H1 (cell line): ENCODE results near the gene ZNF14. TPM values are rescaled to one million over a fixed set of nuclear protein-coding genes. Genes with fewer than 3 reads are reported as not detected.

ENCODE experiments used
- CTCF ChIA-PET: fragments of 300-600 bp; sonication (Branson Sonifier 250); formaldehyde crosslinking; loops from one replicate; lab custom pipeline; 2021; ENCODE audit not compliant: partially characterized antibody; lab: Charles Lee
- POLR2A ChIA-PET: fragments of 300-600 bp; sonication (Branson Sonifier 250); formaldehyde crosslinking; loops from one replicate; lab custom pipeline; 2021; ENCODE audit warnings: inconsistent platforms; ENCODE audit not compliant: partially characterized antibody; lab: Charles Lee
- DNase-seq, 2 experiments: peaks; one replicate each; pipeline versions ENCODE4 v3.0.0 to v3.0.0-alpha.2; 2010 to 2022; ENCODE audit warnings: low spot score in 2 of 2, low read depth in 1 of 2, mixed read lengths in 1 of 2
- FAIRE-seq: peaks from 2 replicates; lab custom pipeline; 2011; peaks lifted over from hg19 to GRCh38; lab: Jason Lieb, UNC
- H2AFZ ChIP-seq: 2 replicates; pipeline ENCODE4 v1.8.1; 2012; ENCODE audit warnings: low read length, inconsistent platforms
- H2AK5ac ChIP-seq: 2 replicates; pipeline ENCODE4 v1.6.1; 2013; ENCODE audit warnings: low read depth, low read length
- H2BK120ac ChIP-seq: replicated peaks from 2 replicates; pipeline ENCODE3; 2013; ENCODE audit warnings: low read depth, low read length, inconsistent platforms
- H2BK12ac ChIP-seq: 2 replicates; pipeline ENCODE4 v1.6.1; 2013; ENCODE audit warnings: low read depth, low read length
- H2BK15ac ChIP-seq: 2 replicates; pipeline ENCODE4 v1.6.1; 2013; ENCODE audit warnings: low read length
- H2BK20ac ChIP-seq: 2 replicates; pipeline ENCODE4 v1.6.1; 2013; ENCODE audit warnings: low read length
- H2BK5ac ChIP-seq: 2 replicates; pipeline ENCODE4 v1.6.1; 2013; ENCODE audit warnings: low read depth, low read length
- H3K14ac ChIP-seq: 2 replicates; pipeline ENCODE4 v1.6.1; 2013; ENCODE audit warnings: inconsistent platforms; ENCODE audit not compliant: insufficient read length
- H3K18ac ChIP-seq: 2 replicates; pipeline ENCODE4 v1.6.1; 2013; ENCODE audit warnings: low read length; ENCODE audit errors: extremely low read depth
- H3K23ac ChIP-seq: 2 replicates; pipeline ENCODE4 v1.6.1; 2013; ENCODE audit warnings: inconsistent platforms; ENCODE audit not compliant: insufficient read length
- H3K23me2 ChIP-seq: 2 replicates; pipeline ENCODE4 v1.6.1; 2013; ENCODE audit warnings: low read depth, low read length
- H3K27ac ChIP-seq: 2 replicates; pipeline ENCODE4 v1.6.1; 2011; ENCODE audit warnings: low read depth, low read length, inconsistent platforms
- H3K27me3 ChIP-seq, 4 experiments: replicated peaks in 1 of 4; 1 replicate in 1 of 4; 2 replicates in 3 of 4; pipeline versions ENCODE4 v1.6.1 to v1.8.1; 2011 to 2013; ENCODE audit warnings: low read length in 3 of 4, mild to moderate bottlenecking in 3 of 4, inconsistent platforms in 2 of 4, mixed read lengths in 2 of 4, moderate library complexity in 1 of 4; ENCODE audit not compliant: control insufficient read depth in 3 of 4, insufficient read depth in 3 of 4; ENCODE audit errors: extremely low read depth in 1 of 4
- H3K36me3 ChIP-seq, 4 experiments: 2 replicates each; pipeline versions ENCODE4 v1.6.1 to v1.8.1; 2011 to 2013; ENCODE audit warnings: mild to moderate bottlenecking in 4 of 4, low read length in 3 of 4, moderate library complexity in 2 of 4, control low read depth in 1 of 4, inconsistent platforms in 1 of 4; ENCODE audit not compliant: insufficient read depth in 4 of 4, control insufficient read depth in 2 of 4
- H3K4ac ChIP-seq: replicated peaks from 2 replicates; pipeline ENCODE3; 2013; ENCODE audit warnings: low read length, low read depth, mixed read lengths, inconsistent platforms; ENCODE audit not compliant: insufficient read length
- H3K4me1 ChIP-seq, 4 experiments: replicated peaks in 1 of 4; 1 replicate in 1 of 4; 2 replicates in 3 of 4; pipeline versions ENCODE4 v1.6.1 to v1.8.1; 2011 to 2013; ENCODE audit warnings: low read length in 3 of 4, inconsistent platforms in 2 of 4, mixed read lengths in 1 of 4; ENCODE audit not compliant: insufficient read depth in 4 of 4, control insufficient read depth in 3 of 4
- H3K4me2 ChIP-seq, 2 experiments: 2 replicates each; pipeline versions ENCODE4 v1.6.1 to v1.8.1; 2011 to 2013; ENCODE audit warnings: low read depth in 2 of 2, low read length in 2 of 2, control low read depth in 1 of 2, inconsistent platforms in 1 of 2, mild to moderate bottlenecking in 1 of 2; ENCODE audit not compliant: insufficient read depth in 1 of 2
- H3K4me3 ChIP-seq, 4 experiments: fragments of 200-600, 300-600 bp in 1 of 4; sonication (generic), shearing (Covaris generic), sonication (Bioruptor Twin) in 1 of 4; 2 replicates each; pipeline versions ENCODE4 v1.5.1 to v1.8.1; 2011 to 2016; ENCODE audit warnings: low read length in 4 of 4, low read depth in 3 of 4, control low read depth in 2 of 4, inconsistent platforms in 2 of 4, mild to moderate bottlenecking in 2 of 4, mixed read lengths in 1 of 4, moderate library complexity in 1 of 4; ENCODE audit not compliant: insufficient read depth in 2 of 4; ENCODE audit errors: extremely low read depth in 1 of 4
- H3K56ac ChIP-seq: replicated peaks from 2 replicates; pipeline ENCODE3; 2013; ENCODE audit warnings: low read depth, mild to moderate bottlenecking, mixed read lengths, low read length, inconsistent platforms; ENCODE audit not compliant: insufficient read length
- H3K79me1 ChIP-seq: 2 replicates; pipeline ENCODE4 v1.6.1; 2013; ENCODE audit warnings: low read depth, low read length, control low read depth
- H3K79me2 ChIP-seq, 2 experiments: 2 replicates each; pipeline versions ENCODE4 v1.6.1 to v1.8.1; 2012 to 2013; ENCODE audit warnings: low read length in 2 of 2, mild to moderate bottlenecking in 2 of 2, inconsistent platforms in 1 of 2; ENCODE audit not compliant: insufficient read depth in 2 of 2, control insufficient read depth in 1 of 2
- H3K9ac ChIP-seq, 4 experiments: replicated peaks in 1 of 4; 1 replicate in 1 of 4; 2 replicates in 3 of 4; pipeline versions ENCODE4 v1.6.1 to v1.8.1; 2011 to 2013; ENCODE audit warnings: low read depth in 3 of 4, low read length in 3 of 4, control low read depth in 2 of 4, mild to moderate bottlenecking in 2 of 4, moderate library complexity in 2 of 4, inconsistent platforms in 1 of 4; ENCODE audit errors: extremely low read depth in 1 of 4
- H3K9me3 ChIP-seq, 2 experiments: 2 replicates each; pipeline versions ENCODE4 v1.6.1 to v1.8.1; 2012 to 2013; ENCODE audit warnings: mild to moderate bottlenecking in 2 of 2, moderate library complexity in 2 of 2, control low read depth in 1 of 2, inconsistent platforms in 1 of 2, low read depth in 1 of 2, low read length in 1 of 2, mixed read lengths in 1 of 2; ENCODE audit not compliant: insufficient read depth in 2 of 2
- H4K20me1 ChIP-seq, 2 experiments: replicated peaks in 1 of 2; 2 replicates each; pipeline versions ENCODE3 to v1.8.1; 2011 to 2013; ENCODE audit warnings: inconsistent platforms in 2 of 2, low read length in 2 of 2, mild to moderate bottlenecking in 1 of 2; ENCODE audit not compliant: insufficient read depth in 2 of 2, control insufficient read depth in 1 of 2
- H4K5ac ChIP-seq: 2 replicates; pipeline ENCODE4 v1.6.1; 2013; ENCODE audit warnings: low read length, low read depth, mixed read lengths, inconsistent platforms; ENCODE audit not compliant: insufficient read length
- H4K8ac ChIP-seq: 2 replicates; pipeline ENCODE4 v1.8.0; 2013; ENCODE audit warnings: mild to moderate bottlenecking, moderate library complexity, low read length, inconsistent platforms; ENCODE audit not compliant: insufficient read depth; ENCODE audit errors: extremely low read depth
- H4K91ac ChIP-seq: replicated peaks from 2 replicates; pipeline ENCODE3; 2013; ENCODE audit warnings: low read length, mixed read lengths, inconsistent platforms; ENCODE audit not compliant: insufficient read length
- CEBPB ChIP-seq: IDR thresholded peaks from 2 replicates; pipeline ENCODE4 v1.6.1; 2012; ENCODE audit warnings: low read depth, low read length
- CHD1 ChIP-seq: IDR thresholded peaks from 2 replicates; pipeline ENCODE4 v1.6.1; 2012; ENCODE audit warnings: low read depth, low read length, improper control_type of control experiment
- CHD2 ChIP-seq: IDR thresholded peaks from 2 replicates; pipeline ENCODE4 v1.6.1; 2012; ENCODE audit warnings: low read length, improper control_type of control experiment
- FOSL1 ChIP-seq: IDR thresholded peaks from 2 replicates; pipeline ENCODE4 v1.6.1; 2011; ENCODE audit warnings: mild to moderate bottlenecking, low read depth, low read length, moderate library complexity; ENCODE audit not compliant: insufficient read depth
- KDM5A ChIP-seq: fragments of 200-600 bp; IDR thresholded peaks from 2 replicates; pipeline ENCODE4 v1.7.1; 2012; ENCODE audit warnings: mild to moderate bottlenecking, low read length, inconsistent platforms, mixed read lengths
- NANOG ChIP-seq: IDR thresholded peaks from 2 replicates; pipeline ENCODE4 v1.6.1; 2011; ENCODE audit warnings: low read length, low read depth, mild to moderate bottlenecking, inconsistent platforms; ENCODE audit not compliant: insufficient read depth, poor library complexity, severe bottlenecking
- NRF1 ChIP-seq: IDR thresholded peaks from 2 replicates; pipeline ENCODE4 v1.6.1; 2011; ENCODE audit warnings: mild to moderate bottlenecking, low read depth, low read length, improper control_type of control experiment
- WGBS, 2 experiments: shearing (Covaris generic) in 1 of 2; methylation state at CpG; one replicate each; pipeline versions ENCODE4 v1.1.6 to v1.1.7; 2013 to 2015; ENCODE audit warnings: low lambda C conversion rate in 2 of 2, mixed read lengths in 2 of 2, inconsistent platforms in 1 of 2, low coverage in 1 of 2, missing lambda C conversion rate in 1 of 2; ENCODE audit not compliant: insufficient replicate concordance in 2 of 2, insufficient coverage in 1 of 2, insufficient read length in 1 of 2; ENCODE audit errors: extremely low coverage in 1 of 2, missing lambda C conversion rate in 1 of 2; 5-methylcytosine and 5-hydroxymethylcytosine counted together
- polyA plus RNA-seq, 7 experiments: library from polyadenylated mRNA; depleted of rRNA in 3 of 7; stranded (reverse) in 5 of 7; unstranded in 2 of 7; fragments of >200 nt in 5 of 7; fragments of 200-250 nt in 2 of 7; gene quantifications; 1 replicate in 5 of 7; 2 replicates in 1 of 7; 4 replicates in 1 of 7; pipeline versions ENCODE4 v1.2.1 to v1.2.3, GENCODE V29; 2011 to 2013; ENCODE audit warnings: missing spikeins in 2 of 7, mixed read lengths in 2 of 7
- total RNA-seq: library from RNA; stranded (reverse); fragmentation: NEBNext Ultra II Directional; extraction: Animal tissue kit (Norgen Biotek cat#: 25700); gene quantifications from 2 replicates; pipeline ENCODE4 v1.2.1, GENCODE V29; 2021
- TF ChIP-seq, protein P1 (sequence below): IDR thresholded peaks from 2 replicates; pipeline ENCODE4 v1.6.1; 2012; ENCODE audit warnings: low read length, inconsistent platforms

Gene ZNF14
- total and polyA plus RNA-seq, 2 of the 8 experiments (the other 6 are each of a cell fraction or from before 2014, with no cell fraction given): 1.00 to 7.4 TPM

DNA sequence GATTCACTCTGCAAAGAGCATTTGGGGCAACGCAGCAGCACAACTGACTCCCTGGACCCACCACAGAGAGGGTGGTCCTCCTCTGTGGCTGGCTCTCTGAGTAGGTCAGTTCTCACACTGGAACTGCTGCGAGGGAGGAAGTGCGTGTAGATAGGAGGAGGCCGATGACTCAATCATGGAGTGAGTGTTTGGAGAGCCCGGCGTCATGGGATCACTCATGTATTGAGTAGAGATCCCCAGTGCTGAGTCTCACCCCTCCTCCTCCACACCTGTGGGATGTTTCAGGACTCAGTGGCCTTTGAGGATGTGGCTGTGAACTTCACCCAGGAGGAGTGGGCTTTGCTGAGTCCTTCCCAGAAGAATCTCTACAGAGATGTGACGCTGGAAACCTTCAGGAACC is 55.3 kb downstream of the ZNF14 start:
- H3K14ac ChIP-seq: no peak overlapping the region
- TF ChIP-seq, protein P1, sequence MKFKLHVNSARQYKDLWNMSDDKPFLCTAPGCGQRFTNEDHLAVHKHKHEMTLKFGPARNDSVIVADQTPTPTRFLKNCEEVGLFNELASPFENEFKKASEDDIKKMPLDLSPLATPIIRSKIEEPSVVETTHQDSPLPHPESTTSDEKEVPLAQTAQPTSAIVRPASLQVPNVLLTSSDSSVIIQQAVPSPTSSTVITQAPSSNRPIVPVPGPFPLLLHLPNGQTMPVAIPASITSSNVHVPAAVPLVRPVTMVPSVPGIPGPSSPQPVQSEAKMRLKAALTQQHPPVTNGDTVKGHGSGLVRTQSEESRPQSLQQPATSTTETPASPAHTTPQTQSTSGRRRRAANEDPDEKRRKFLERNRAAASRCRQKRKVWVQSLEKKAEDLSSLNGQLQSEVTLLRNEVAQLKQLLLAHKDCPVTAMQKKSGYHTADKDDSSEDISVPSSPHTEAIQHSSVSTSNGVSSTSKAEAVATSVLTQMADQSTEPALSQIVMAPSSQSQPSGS: no peak
- TF ChIP-seq FOSL1: no peak
- no peak for TF ChIP-seq CEBPB
- no peak for TF ChIP-seq NRF1
- TF ChIP-seq KDM5A: no peak
- TF ChIP-seq NANOG: no peak
- no peak for TF ChIP-seq CHD2
- TF ChIP-seq CHD1: no peak
- DNase-seq: no peak
- no peak overlapping the region for H2BK20ac ChIP-seq
- H3K36me3 ChIP-seq: peaks cover 17 to 68% (median 38%) of the 10 kb centered on the region in 4 experiments
- peaks cover 2 to 6% of the 10 kb centered on the region in 2 experiments for H4K20me1 ChIP-seq
- no peak overlapping the region for H2BK12ac ChIP-seq
- no peak overlapping the region for H3K27ac ChIP-seq
- H3K9ac ChIP-seq: no peak overlapping the region
- no peak overlapping the region for H3K23ac ChIP-seq
- no peak overlapping the region for H2BK120ac ChIP-seq
- H3K18ac ChIP-seq: no peak overlapping the region
- H3K23me2 ChIP-seq: no peaks in the 10 kb centered on the region
- H2AFZ ChIP-seq: no peak overlapping the region
- H2AK5ac ChIP-seq: no peak overlapping the region
- no peak overlapping the region for H3K4me3 ChIP-seq
- no peak for FAIRE-seq
- H4K5ac ChIP-seq: no peak overlapping the region
- no peak overlapping the region for H4K8ac ChIP-seq
- peaks cover 8% of the 10 kb centered on the region for H3K79me1 ChIP-seq
- 90% methylated on average over 7 of the region's 7 CpGs; no CpG with 5 or more reads in 1 of the 2 experiments for WGBS, 2 experiments
- no peaks in the 10 kb centered on the region for H3K9me3 ChIP-seq
- no peak overlapping the region for H3K56ac ChIP-seq
- no peak overlapping the region for H2BK5ac ChIP-seq
- peaks cover 3 to 43% of the 10 kb centered on the region in 2 experiments for H3K79me2 ChIP-seq
- no peak overlapping the region for H3K4me2 ChIP-seq
- H3K27me3 ChIP-seq: no peaks in the 10 kb centered on the region
- POLR2A ChIA-PET: interaction anchor here (1.1 to 3.1 kb wide), 4 partner anchors 7 to 56 kb away, joined by 3 to 7 read pairs (median 3); partner anchors contain the start of genes ZNF101 and ZNF14
- no peak overlapping the region for H2BK15ac ChIP-seq
- CTCF ChIA-PET: no interaction called here
- H3K4ac ChIP-seq: no peak overlapping the region
- no peak overlapping the region for H4K91ac ChIP-seq
- no peaks in the 10 kb centered on the region for H3K4me1 ChIP-seq
